Testis (tissue), 2 donors: ENCODE results near the gene IRF2BP1.

Experiments used
- POLR2A ChIP-seq: fragments of 450-650 bp; IDR thresholded peaks from one replicate; pipeline ENCODE4 v1.6.1; 2017; ENCODE audit warnings: antibody characterized with exemption, mild to moderate bottlenecking, moderate library complexity
- TF ChIP-seq, protein P1 (sequence below), 3 experiments: fragments of 450-650 bp in 2 of 3; fragments of 200-600 bp in 1 of 3; sonication (generic) in 1 of 3; IDR thresholded peaks; one replicate each; pipeline ENCODE4 v1.5.1; 2016 to 2019; ENCODE audit warnings: antibody characterized with exemption in 3 of 3, mild to moderate bottlenecking in 2 of 3, moderate library complexity in 1 of 3

GRCh38 chr19:45883586-45883880 lies 2.4 kb downstream of the IRF2BP1 start:
- no peak for TF ChIP-seq POLR2A
- TF ChIP-seq, protein P1, sequence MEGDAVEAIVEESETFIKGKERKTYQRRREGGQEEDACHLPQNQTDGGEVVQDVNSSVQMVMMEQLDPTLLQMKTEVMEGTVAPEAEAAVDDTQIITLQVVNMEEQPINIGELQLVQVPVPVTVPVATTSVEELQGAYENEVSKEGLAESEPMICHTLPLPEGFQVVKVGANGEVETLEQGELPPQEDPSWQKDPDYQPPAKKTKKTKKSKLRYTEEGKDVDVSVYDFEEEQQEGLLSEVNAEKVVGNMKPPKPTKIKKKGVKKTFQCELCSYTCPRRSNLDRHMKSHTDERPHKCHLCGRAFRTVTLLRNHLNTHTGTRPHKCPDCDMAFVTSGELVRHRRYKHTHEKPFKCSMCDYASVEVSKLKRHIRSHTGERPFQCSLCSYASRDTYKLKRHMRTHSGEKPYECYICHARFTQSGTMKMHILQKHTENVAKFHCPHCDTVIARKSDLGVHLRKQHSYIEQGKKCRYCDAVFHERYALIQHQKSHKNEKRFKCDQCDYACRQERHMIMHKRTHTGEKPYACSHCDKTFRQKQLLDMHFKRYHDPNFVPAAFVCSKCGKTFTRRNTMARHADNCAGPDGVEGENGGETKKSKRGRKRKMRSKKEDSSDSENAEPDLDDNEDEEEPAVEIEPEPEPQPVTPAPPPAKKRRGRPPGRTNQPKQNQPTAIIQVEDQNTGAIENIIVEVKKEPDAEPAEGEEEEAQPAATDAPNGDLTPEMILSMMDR (IDR thresholded peaks at IDR 0.05), result peak in 1 of 3 experiments; percentile 19
